ENCODE results near the gene PLPPR2.
"Not testable (repeated sequence)": the region's sequence is repeated elsewhere in the genome, so short reads cannot be mapped to it uniquely, and the experiment has no call there.

The PLPPR2 gene

GRCh38 chr19:11340099-11340467 lies 15.1 kb upstream of the PLPPR2 start:
- DNase-seq: not testable (repeated sequence)

- no peak for DNase-seq
Measured at GRCh38 chr19:11342429-11342828, 12.8 kb upstream of the PLPPR2 start.

- DNase-seq: peak; percentile 40
Measured at GRCh38 chr19:11345122-11345803, 10.0 kb upstream of the PLPPR2 start.

GRCh38 chr19:11346104-11346940 lies 8.9 kb upstream of the PLPPR2 start, which contains the start of the genes CCDC159 and TMEM205:
CCDC159 (plus strand) TSS chr19:11346519; CDS start chr19:11346607, 88 bp downstream.
TMEM205 (minus strand) TSS chr19:11346268; CDS start chr19:11345619, 649 bp downstream.
- DNase-seq: peak; percentile 98

GRCh38 chr19:11347546-11348039 lies 7.6 kb upstream of the PLPPR2 start:
- no peak for DNase-seq

GRCh38 chr19:11349171-11349570 lies 6.1 kb upstream of the PLPPR2 start:
- DNase-seq: no peak

GRCh38 chr19:11354102-11354501 lies 1.1 kb upstream of the PLPPR2 start:
- DNase-seq: not testable (repeated sequence)

- DNase-seq: no peak
Measured at GRCh38 chr19:11356074-11356397, 804 bp downstream of the PLPPR2 start.

- DNase-seq: no peak
Measured at GRCh38 chr19:11356676-11357550, 1.7 kb downstream of the PLPPR2 start.

GRCh38 chr19:11359421-11359820 lies 4.2 kb downstream of the PLPPR2 start:
- DNase-seq: no peak

- DNase-seq: no peak
Measured at GRCh38 chr19:11361037-11361770, 6.0 kb downstream of the PLPPR2 start.

GRCh38 chr19:11361771-11362731 lies 6.8 kb downstream of the PLPPR2 start:
- DNase-seq: no peak

- no peak for DNase-seq
Measured at GRCh38 chr19:11363881-11364280, 8.6 kb downstream of the PLPPR2 start.

GRCh38 chr19:11364296-11364904 lies 9.2 kb downstream of the PLPPR2 start:
- no peak for DNase-seq

- no peak for DNase-seq
Measured at GRCh38 chr19:11364935-11365334, 9.7 kb downstream of the PLPPR2 start.

GRCh38 chr19:11365557-11366117 lies 10.4 kb downstream of the PLPPR2 start:
- DNase-seq: no peak

- DNase-seq: no peak
Measured at GRCh38 chr19:11367528-11367927, 12.3 kb downstream of the PLPPR2 start.

GRCh38 chr19:11370744-11371143 lies 15.5 kb downstream of the PLPPR2 start:
- DNase-seq: no peak

- peak; percentile 91 for DNase-seq
Measured at GRCh38 chr19:11373166-11373884, 18.1 kb downstream of the PLPPR2 start.
